NCI-H187 (cell line): ENCODE measurements around the gene TEX13D.
"Not testable (repeated sequence)": the region's sequence is repeated elsewhere in the genome, so short reads cannot be mapped to it uniquely, and the experiment has no call there.

ENCODE experiments used
- DNase-seq, 2 experiments: peaks; one replicate each; lab custom pipeline; 2025; lab: John Stamatoyannopoulos, UW

TEX13D gene

DNA sequence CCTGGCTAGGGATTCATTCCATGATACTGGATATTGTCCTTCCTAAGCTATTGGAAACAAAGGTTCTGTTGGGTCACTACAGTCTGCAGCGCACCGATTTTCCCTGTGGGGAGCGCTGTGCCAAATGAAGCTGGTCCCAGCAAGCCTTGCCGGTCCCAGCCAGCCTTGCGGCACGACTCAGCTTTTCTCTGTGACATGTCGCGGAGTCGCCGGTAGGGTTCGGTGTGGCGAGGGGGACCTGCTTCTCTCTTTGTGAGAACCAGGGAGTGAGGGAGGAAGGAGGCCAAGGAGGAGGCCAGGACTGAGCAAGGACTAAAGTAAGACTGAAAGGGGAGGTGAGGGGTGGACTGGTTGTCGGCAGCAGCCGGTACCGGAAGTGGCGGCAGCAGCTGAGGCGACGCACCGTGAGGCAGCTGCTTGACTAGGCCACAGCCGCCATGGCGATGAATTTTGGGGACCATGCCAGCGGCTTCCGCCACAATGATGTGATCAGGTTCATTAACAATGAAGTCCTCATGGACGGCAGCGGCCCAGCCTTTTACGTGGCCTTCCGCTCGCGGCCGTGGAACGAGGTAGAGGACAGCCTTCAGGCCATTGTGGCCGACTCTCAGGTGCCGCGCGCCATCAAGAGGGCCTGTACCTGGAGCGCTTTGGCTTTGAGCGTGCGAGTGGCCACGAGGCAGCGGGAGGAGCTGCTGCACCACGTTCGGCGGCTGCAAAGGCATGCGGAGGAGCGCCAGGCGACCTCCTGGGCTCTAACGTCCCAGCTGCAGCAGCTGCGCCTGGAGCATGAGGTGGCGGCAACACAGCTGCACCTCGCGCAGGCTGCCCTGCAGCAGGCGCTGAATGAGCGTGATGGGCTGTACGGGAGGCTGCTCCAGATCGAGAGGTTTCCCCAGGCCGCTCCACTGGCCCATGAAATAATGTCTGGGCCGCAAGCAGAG is at the start of gene TEX13D:
TEX13D (plus strand) TSS at position 180 of the 944 bp plus-strand sequence; CDS start at position 438, 258 bp downstream.
- no peak for DNase-seq

DNA sequence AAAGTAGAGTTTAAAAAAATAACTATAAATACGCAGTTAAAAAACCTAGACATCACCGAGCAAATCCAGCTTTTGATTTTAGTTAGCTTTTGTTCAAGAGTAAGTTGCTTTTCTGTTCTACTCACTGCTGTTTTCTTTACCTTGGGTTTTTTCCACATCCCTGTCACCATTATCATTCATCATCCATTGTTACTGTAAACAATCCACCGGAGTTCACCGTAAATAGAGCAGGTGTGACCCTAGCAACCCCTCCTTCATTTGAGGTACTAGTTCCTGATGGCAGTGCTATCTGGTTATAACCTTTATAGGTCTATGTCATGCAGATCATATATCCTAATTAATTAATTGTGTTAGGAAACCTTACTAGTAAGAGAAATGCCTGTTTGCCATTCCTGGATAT is 43.0 kb upstream of the TEX13D start:
- DNase-seq, result no peak

DNA sequence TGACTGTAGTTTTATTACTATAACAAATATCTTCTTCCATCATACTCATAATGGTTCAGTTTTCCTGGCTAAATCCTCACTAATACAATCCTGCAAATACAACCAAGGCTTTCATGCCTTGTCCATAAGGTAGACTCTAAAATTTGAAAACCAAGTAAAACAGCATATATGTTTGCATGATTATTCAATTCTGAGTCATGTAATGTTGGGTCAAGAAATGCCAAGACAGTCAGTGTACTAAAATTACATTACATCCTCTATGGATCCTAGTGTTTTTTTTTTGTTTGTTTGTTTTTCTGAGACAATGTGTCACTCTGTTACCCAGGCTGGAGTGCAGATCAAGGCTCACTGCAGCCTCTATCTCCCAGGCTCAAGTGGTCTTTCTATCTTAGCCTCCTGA is 38.6 kb upstream of the TEX13D start:
- no peak for DNase-seq

DNA sequence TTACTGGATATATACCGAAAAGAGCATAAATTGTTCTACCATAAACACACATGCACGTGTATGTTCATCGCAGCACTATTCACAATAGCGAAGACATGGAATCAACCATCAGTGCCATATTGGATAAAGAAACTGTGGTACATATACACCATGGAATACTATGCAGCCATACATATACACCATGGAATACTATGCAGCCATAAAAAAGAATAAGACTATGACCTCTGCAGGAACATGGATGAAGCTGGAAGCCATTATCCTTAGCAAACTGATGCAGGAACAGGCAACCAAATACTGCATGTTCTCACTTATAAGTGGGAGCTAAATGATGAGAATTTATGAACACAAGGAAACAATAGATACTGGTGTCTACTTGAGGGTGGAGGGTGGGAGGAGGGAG is 33.1 kb upstream of the TEX13D start:
- DNase-seq, result not testable (repeated sequence)

DNA sequence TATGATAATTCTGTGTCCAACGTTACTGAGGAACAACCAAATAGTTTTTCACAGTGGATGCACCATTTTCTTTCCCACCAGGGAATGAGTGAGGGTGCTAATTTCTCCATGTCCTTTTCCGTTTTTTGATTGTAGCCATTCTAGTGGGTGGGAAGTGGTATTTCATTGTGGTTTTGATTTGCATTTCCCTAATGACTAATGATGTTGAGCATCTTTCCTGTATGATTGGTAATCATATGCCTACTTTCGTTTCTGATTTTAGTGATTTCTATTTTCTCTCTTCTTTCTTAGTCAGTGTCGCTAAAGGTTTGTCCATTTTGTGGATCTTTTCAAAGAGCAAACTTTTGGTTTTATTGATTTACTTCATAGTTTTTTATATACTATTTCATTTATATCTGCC is 32.1 kb upstream of the TEX13D start:
- DNase-seq, result no peak

DNA sequence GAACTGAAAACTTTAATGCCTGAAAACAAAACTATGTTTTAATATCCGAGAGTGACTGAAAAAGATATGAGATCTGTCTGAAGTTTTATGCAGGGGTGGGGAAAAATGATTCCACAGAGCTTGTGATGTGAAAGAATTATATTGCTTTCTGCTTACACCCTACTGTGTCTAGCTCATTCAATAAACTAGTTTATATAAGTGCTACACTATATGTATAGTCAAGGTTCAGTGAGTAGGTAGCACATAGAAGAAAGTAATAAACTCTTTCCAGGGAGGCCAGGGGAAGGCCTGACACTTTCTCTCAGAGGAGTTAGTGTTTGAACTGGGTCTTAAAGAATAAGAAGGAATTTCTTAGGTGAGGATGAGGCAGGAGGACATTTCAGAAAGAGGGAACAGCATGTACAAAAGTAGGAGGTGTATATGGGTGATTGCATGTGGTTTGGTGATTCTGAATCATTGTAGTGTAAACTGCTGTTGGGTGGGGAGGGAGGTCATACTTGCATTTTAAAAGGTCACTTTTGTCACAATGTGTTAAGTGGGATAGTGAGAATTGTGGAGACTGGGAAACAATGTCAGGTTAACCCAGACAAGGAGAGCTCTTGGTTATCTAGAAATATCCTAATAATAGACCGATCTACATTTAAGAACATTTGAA is 25.1 kb upstream of the TEX13D start:
- no peak for DNase-seq

DNA sequence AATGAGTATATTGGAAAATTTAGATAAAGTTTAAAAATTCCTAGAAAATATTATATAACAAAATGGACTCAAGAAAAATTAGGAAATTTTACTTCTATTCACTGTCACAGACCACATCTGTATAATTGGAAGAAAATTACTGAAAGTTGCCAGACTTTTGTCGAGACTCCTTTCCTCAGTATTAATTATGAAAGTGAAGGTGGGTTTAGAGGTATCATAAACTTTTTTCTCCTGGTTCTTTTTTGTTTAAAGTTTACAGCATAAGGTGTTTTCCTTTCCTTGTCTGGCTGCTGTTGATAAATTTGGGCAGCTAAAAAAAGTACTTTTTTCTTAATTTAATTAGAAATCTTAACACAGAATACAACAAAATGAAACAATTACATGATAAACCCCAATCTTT is 6.7 kb upstream of the TEX13D start:
- DNase-seq, result no peak

DNA sequence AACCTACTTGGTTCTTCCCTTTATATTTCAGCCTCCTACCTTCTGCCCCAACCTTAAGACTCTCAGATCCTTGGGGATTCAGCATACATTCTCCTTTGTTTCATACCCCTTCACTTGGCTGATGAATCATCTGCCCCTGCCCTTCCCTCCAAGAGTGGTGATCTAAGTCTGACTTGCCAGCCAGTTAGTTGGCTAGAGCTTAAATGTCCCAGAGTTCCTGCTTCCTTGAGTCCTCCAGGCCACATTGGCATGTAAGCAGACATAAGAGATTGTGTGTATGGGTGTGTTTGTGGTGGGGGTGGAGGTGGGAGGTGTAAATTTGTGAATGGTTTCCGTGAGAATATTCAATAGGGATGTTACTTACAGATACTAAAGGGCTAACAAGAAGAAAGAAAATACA is 3.7 kb upstream of the TEX13D start:
- DNase-seq, result no peak

DNA sequence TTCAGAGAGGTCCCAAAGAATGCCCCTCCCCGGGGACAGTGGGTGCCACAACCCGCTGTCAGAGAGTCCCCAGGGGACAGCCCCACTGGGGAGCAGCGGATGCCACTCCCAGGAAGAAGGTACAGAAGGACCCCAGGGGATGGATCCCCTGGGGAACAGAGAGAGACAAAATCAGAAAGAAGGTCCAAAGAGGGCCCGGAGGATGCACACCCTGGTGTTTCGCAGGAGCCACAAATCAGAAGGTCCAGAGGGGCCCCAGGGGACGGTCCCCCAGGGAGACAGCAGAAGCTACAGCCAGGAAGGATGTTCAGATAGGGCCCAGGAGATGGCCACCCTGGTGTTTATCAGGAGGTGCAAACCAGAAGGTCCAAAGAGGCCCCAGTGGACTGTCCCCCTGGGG is 1.4 kb downstream of the TEX13D start:
- DNase-seq, result no peak

DNA sequence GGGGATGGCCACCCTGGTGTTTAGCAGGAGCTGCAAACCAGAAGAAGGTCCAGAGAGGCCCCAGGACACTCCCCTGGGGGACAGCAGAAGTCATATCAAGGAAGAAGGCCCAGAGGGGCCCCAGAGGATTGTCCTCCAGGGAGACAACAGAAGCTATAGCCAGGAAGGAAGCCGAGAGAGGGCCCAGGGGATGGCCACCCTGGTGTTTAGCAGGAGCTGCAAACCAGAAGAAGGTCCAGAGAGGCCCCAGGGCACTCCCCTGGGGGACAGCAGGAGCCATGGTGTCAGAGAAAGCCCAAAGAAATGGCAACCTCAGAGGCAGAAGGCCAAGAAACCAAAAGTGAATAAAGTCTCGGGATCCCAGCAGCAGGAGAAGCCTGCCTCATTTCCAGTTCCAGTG is 2.1 kb downstream of the TEX13D start:
- DNase-seq, result not testable (repeated sequence)

DNA sequence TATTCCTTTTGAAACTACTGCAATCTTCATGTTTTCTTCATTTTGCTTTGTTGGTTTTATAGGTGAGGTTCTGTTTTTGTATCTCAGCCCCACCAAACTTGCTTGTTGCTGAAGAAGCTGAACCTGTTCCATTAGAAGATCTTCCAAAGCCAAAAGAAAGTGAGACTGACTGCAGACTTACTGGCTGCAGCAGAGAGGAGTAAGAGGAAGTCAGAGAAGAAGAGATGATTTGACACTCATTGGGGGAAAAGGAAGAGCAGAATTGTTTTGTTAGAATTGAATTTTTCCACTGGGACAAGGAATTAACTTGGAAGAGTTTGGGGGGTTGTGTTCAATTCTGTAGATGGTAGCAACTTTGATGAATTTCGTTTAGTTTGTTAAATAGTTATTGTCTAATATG is 3.1 kb downstream of the TEX13D start:
- no peak for DNase-seq

DNA sequence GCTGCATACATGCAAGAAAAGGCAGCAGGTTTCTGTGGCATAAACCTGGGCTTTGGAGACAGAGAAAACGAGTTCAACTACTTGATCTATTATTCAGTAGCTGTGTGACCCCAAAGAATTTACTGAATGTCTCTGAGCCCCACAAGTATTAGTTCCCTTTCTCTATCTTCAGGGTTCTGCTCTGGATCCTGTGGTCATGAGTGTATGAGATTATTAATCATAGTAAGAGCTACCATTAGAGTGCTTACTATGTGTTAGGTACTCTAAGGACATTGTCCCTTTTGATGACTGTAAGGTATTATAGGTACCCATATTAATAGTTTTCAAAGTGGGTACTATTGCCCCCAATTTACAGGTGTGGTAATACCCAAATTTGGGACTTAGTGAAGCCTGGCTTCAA is 5.5 kb downstream of the TEX13D start:
- no peak for DNase-seq

DNA sequence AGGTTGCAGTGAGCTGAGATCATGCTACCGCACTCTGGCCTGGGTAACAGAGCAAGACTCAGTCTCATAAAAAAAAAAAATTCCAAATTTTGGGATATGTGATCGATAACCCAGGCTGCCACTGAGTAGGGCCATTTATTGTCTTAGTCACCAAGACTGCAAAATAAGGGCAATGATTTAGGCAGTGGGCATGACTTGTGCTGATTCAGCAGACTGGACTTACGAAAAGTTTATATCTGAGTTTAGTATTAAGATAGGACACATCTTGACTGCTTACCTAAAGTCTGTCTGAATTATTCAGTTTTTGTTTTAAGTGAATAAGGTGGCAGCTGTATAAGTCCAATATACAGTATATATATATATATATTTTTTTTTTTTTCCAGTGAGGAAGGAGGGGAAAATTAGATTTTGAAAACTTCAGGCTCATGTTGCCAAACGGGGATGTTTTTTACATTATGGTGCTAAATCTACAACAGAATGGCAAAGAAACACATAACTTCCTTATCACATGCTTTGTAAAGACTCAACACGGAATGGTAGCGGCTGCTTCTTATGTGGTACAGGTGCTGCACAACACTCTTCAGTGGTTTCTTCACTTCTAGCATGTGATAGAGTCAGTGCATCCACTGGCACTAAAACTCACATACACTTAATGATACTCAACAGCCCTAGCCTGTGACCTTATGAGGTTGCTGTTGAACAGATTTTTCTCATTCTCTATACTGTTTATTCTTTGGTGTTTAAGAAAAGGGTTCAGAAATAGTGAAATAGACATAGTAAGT is 6.5 kb downstream of the TEX13D start:
- DNase-seq, result no peak

DNA sequence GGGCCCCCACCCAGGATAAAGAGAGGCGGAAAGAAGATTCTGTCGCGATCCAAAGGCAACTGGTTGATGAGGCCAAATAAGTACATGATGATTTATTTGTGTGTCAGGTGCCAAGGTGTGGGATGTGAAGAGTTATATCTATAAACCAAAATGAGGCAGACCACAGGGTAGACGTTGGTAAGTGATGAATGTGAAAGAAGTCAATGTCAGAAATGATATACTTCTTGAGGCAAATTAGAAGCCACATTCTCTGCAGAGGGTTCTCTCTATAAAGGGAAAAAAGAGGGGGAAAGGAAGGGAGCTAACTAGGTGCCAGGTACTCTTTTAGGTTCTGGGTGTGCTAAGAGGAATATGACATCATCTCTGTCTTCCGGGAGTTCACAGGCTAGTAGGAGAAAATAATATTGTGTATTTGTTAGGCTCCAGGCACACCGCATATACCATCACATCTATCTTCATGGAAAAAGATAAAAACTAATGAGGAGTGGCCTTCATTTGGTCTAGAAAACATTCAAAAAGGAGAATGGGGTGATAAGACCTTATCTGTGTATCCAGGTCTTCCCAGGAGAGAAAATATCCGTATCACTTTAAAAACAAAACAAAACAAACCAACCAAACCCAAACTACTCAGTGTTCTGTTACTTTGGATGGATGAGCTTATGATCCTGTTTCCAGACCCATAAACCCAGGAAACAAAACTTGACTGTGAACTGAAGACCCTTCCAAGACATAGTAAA is 9.1 kb downstream of the TEX13D start:
- no peak for DNase-seq

DNA sequence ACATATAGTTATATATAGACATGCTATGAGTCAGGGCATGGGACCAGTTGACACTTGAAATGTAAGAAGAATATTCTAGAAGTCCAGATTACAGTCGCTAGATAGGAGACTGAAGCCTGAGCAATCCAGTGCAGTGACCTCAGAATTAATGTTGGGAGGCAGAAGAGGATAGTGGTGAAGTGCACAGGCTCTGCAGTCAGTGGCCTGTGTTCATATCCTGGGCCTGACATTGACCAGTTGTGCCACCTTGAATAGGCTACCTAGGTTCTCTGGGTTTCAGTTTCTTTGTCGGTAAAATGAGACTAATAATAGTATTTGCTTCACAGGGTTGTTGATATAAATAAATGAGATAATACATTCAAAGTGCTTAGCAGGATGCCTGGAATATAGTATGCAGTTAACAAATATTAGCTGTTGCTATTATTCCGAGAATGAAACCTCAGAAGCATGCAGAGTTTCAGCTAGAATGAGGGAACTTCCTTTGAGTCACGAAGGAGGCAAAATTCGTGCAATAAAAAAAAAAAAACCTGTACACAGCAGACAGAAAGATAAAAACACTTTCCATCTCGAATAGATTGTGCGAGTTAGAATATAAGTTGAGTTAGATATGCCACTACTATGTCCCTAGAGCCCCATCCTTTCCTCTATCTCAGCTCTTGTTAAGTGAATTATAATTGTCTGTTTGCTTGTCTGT is 9.9 kb downstream of the TEX13D start:
- no peak for DNase-seq

DNA sequence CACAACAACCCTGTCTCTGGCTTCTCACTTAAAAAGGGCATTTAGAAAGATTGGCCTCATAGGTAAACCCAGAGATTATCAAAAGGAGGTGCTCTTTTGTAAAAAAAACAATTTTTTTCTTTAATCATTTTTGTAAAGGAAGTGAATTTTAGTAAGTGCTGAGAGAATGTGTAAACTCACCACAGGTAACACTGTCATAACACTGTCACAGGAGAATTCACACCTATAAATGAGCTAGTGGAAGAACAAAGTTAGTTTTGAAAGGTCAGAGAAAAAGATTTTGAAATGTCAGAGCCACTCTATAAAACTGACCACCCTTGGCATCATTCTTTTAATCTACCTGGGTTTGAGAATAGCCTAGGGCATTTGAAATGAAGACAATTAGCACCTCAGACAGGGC is 10.6 kb downstream of the TEX13D start:
- DNase-seq, result no peak

DNA sequence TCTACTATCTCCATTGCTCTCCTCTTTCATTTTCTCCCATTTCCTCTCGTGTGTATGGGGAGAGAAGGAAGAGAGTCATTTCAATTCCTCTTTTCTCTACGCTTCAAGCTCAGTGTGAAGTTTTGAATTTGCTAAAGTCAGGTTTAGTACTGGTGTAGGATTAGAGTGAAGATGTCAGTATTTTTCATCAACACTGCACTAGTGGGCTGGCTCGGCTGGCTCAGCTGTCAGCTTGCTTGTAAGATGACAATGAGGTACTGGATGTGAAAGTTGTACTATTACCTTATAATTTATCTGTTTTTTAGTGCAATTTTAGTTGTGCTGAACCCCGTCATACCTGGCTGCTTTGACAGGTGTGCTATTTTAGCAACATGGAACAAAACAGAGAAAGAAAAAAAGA is 11.8 kb downstream of the TEX13D start:
- no peak for DNase-seq

DNA sequence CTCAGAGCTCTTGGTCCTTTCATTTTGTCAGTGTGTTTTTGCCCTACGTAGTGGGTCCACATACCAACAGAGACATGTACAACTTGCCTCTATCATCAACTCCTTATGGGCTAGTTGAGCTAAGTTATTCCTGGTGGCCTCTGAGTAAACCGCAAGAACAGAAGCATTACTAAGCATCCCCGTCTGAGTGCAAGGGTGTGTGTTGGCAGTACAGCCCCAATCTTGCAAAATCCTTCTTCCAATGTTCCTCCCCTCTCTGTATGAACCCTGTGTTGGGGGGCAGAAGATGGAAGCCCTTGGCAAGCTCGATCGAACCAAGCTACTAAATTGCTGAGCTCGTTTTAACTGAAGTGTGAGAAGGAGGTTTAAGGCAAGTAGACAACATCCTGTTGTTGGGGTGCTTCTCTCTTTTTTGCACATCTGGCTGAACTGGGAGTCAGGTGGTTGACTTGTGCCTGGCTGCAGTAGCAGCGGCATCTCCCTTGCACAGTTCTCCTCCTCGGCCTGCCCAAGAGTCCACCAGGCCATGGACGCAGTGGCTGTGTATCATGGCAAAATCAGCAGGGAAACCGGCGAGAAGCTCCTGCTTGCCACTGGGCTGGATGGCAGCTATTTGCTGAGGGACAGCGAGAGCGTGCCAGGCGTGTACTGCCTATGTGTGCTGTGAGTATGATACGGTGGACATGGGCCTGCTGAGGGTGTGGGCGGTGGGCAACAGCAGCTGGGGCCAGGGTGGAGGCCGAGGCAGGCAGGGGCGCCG is 13.8 kb downstream of the TEX13D start, which contains the start of gene SH2D1A:
SH2D1A (plus strand) TSS at position 447 of the 760 bp plus-strand sequence; CDS start at position 527, 80 bp downstream.
- DNase-seq, result no peak

DNA sequence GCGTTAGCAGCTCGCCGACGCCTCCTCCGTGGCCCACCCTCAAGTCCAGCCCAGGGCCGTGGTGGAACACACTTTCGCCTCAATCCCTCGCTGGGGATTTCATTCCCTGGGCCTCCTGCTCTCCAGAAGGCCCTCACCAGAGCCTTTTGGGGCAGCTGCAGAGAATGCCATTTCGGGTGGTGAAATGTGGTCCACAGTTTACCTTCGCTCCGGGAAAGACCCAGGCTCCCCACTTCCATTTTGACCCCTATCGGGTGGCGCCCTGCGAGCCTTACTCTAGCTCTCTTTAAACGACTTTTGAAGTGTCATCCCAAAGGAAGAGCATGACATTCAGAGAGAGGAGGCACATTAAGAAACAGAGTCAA is 14.4 kb downstream of the TEX13D start:
- no peak for DNase-seq

DNA sequence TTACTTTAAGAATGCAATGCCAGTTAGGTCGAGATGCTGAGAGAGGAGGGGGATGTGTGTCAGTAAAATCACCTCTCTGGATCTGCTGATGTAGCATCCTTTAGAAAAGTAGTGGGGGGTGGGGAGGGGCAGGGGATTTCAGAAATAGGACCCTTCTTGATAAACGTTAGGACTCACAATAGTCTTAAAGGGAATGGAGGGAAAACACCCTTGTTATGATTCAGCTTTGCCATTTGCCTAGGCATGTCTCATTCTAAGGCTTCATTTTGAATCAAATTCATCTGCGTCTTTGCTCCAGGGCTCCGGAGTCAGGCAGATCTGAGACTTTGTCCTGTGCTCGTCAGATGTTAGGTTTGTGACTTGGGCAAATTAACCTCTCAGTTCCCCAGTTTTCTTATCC is 14.8 kb downstream of the TEX13D start:
- no peak for DNase-seq
